Activated CD4-positive, alpha-beta memory T cell treated with anti-CD3 and anti-CD28 coated beads, Interleukin-2, amount 10 ng/mL, durations not matched to agents 7 days and 5 days (primary cell): Measurements from ENCODE around the gene UNC93A. TPM values are rescaled to one million over a fixed set of nuclear protein-coding genes. Genes with fewer than 3 reads are reported as not detected.
A peak's percentile ranks its signal among the peaks of the same experiment; 100 is the strongest.
"Not testable (repeated sequence)": the region's sequence is repeated elsewhere in the genome, so short reads cannot be mapped to it uniquely, and the experiment has no call there.

ENCODE experiments used
- CTCF ChIA-PET: fragments of 350-600 bp; sonication (Branson Sonifier 250); formaldehyde crosslinking; loops from one replicate; lab custom pipeline; 2021; ENCODE audit warnings: antibody characterized with exemption, inconsistent platforms; lab: Charles Lee
- POLR2A ChIA-PET: fragments of 350-600 bp; sonication (Branson Sonifier 250); formaldehyde crosslinking; loops from one replicate; lab custom pipeline; 2021; ENCODE audit warnings: antibody characterized with exemption; lab: Charles Lee
- DNase-seq: peaks from one replicate; pipeline ENCODE4 v3.0.0-alpha.2; 2020
- H3K27ac Mint-ChIP-seq: one replicate; pipeline ENCODE4 v1.8.0; 2021; ENCODE audit warnings: mild to moderate bottlenecking, mixed read lengths
- H3K27me3 Mint-ChIP-seq: one replicate; pipeline ENCODE4 v1.8.0; 2021; ENCODE audit warnings: mixed read lengths
- H3K36me3 Mint-ChIP-seq: one replicate; pipeline ENCODE4 v1.8.0; 2021; ENCODE audit warnings: low read depth, mixed read lengths
- H3K4me1 Mint-ChIP-seq: one replicate; pipeline ENCODE4 v1.8.0; 2021; ENCODE audit warnings: mixed read lengths
- H3K4me3 Mint-ChIP-seq: one replicate; pipeline ENCODE4 v1.8.0; 2021; ENCODE audit warnings: mild to moderate bottlenecking, mixed read lengths
- H3K9me3 Mint-ChIP-seq: one replicate; pipeline ENCODE4 v1.8.0; 2021; ENCODE audit warnings: mixed read lengths
- total RNA-seq, 2 experiments: library from RNA; stranded (reverse); gene quantifications; one replicate each; pipeline ENCODE4 v1.2.3, GENCODE V29; 2021

The UNC93A gene
- total RNA-seq, 2 experiments from 2014 or later, result not detected

DNA sequence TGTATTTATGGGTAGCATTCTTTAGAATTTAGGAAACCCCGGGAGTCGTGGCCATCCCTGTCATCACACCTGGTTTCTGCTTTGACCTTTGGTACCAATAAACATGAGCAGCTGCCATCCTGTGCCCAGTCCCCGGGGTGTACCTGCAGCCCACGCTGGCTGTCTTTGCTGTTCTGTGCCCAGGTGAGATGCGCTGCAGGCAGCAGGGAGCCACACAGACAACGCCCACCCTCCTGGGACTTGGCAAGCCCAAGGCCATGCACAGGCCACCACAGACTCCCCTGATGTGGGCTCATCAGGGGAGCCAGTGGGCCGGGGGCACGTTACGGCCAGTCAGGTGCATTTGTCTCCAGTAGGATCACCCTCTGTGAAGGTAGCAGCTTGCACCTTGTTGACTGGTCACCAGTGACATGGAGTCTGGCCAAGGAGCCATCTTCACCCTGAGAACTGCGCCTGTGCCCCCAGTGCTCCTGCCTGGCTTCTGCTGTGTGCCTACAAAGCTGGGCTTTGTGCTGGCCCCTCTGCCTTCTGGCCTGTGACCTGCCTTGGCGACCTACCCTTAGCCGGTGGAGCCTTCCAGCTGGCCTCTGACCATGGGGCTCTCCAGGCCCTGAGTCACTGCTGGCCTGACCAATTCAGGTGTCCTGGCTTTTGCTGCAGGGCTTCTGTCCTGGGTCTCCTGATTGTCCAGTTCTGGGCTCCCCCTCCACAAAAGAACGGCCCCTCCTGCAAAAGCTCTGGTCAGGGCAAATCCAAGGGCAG lies 14.2 kb upstream of the UNC93A start:
- ChIA-PET POLR2A (no interaction called here), CTCF (no interaction called here)
- Mint-ChIP-seq H3K4me1 (no peaks in the 10 kb centered on the region), H3K9me3 (no peaks in the 10 kb centered on the region), H3K4me3 (no peak overlapping the region), H3K27me3 (peaks cover 20% of the 10 kb centered on the region), H3K27ac (no peak overlapping the region), H3K36me3 (no peaks in the 10 kb centered on the region)
- DNase-seq, result no peak

DNA sequence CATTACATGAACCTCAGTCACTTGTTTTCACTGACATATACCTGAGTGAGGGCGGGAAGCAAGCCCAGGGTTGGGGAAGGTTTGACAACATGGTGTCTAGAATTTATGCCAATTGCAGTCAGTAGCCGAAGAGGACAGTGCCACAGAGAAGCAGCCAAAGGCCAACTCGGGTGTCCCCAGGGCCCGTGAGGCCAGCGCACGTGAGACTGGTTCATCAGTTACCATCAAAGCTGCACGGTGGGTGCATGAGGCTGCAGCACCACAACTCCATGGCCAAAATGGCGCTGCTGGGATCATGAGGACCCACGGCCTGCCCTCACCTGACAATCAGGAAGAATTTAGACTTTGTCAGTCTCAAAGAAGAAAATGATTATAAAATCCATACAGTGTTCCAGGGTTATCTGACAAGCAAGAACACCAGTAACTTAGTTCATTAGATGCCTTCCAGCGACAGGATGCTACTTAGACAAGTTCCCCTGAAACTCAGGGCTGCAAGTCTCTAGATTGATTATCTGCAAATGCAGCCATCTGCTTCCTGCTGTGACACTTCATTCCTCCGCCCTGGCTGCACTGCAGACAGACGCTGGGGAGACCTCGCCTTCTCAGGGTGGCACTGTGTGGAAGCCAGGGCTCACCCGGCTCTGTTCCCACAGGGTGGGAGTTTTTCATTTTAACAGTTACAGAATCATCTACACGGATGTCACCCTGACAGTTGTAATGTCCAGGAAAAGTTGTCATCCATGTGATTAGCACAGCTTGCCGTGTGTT lies 12.8 kb upstream of the UNC93A start:
- peaks cover 24% of the 10 kb centered on the region for H3K27me3 Mint-ChIP-seq
- H3K4me3 Mint-ChIP-seq, H3K9me3 Mint-ChIP-seq, H3K4me1 Mint-ChIP-seq, POLR2A ChIA-PET, H3K27ac Mint-ChIP-seq, DNase-seq, H3K36me3 Mint-ChIP-seq, CTCF ChIA-PET: not testable (repeated sequence)

DNA sequence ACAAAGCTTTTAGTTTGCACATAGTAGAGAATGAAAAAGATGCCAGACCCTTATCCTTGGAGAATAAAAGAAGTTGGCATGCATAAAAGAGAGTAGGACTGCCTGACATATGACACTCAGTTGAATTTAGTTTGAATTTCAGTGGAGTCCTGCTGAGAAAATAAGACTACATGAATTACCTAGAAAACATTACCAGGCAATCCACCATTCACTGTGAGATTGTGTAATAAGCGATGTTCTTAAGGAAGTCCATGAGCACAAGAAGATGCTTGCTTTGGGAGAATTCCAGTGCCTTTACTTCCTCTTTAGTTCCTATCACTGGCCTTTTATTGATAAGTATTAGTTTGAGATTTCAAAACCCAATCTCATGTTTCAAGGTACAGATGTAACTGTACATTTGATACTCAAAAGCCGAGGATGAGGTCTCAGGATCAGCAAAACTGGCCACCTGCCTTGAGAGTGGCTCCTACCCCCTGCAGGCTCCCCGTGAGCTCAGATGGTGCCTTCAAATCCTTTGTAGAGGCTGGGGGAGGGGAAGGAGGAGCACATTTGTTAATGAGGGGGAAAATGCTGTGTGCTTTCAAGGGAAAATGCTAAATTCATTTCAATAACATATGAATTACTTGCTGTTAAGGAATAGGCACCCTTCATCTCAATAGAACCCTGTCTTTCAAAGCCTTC lies 11.2 kb upstream of the UNC93A start:
- DNase-seq, result no peak
- no peaks in the 10 kb centered on the region for H3K4me1 Mint-ChIP-seq
- no peak overlapping the region for H3K4me3 Mint-ChIP-seq
- H3K27ac Mint-ChIP-seq, result no peak overlapping the region
- POLR2A ChIA-PET, result no interaction called here
- no peaks in the 10 kb centered on the region for H3K36me3 Mint-ChIP-seq
- no peaks in the 10 kb centered on the region for H3K9me3 Mint-ChIP-seq
- peaks cover 19% of the 10 kb centered on the region for H3K27me3 Mint-ChIP-seq
- CTCF ChIA-PET, result no interaction called here

DNA sequence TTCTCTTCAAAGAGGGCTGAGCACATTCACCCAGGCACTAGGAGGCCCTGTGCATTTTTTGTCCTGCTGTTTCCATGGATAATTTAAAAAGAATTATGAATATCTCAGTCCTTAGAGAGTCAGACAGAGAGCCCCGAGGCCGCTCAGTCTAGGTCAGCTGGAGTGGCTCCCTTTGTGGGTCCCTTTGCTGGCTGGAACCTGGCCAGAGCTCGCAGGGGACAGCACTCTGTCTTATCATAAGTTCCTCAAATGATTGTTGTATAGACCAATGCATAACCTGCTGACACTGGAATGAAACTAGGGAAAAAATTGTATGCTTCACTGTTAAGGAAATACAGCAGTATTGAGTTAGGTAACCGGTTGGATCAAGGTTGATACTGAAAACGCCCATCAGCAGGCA lies 10.6 kb upstream of the UNC93A start:
- DNase-seq, H3K9me3 Mint-ChIP-seq, H3K27ac Mint-ChIP-seq, H3K4me3 Mint-ChIP-seq, CTCF ChIA-PET, H3K4me1 Mint-ChIP-seq, H3K36me3 Mint-ChIP-seq, POLR2A ChIA-PET: not testable (repeated sequence)
- H3K27me3 Mint-ChIP-seq, result peaks cover 19% of the 10 kb centered on the region

DNA sequence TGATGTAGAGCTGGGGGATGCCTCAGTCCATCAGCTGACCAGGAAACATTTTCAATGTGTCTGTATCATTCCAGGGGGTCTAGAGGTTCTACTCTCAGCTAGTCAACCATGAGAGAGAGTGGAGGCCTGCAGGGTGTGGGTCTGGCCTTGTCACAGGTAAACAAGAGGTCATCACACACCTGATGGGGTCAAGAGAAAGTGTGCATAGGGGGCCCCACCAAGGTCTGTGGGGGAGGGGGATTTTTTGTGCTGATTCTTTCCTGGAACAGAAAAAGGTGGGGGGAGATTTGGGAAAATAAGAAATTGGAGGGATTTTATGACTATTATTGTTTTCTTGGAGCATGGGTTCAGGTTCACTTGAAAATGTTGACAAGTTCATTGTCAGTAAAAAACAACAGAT lies 8.9 kb upstream of the UNC93A start:
- Mint-ChIP-seq H3K9me3 (no peaks in the 10 kb centered on the region), H3K4me3 (no peak overlapping the region), H3K4me1 (no peaks in the 10 kb centered on the region), H3K27me3 (peaks cover 14% of the 10 kb centered on the region), H3K27ac (no peak overlapping the region), H3K36me3 (no peaks in the 10 kb centered on the region)
- ChIA-PET CTCF (interaction anchor here (1.6 kb wide), 1 partner anchor 9 kb away, joined by 4 read pairs; the partner anchor contains the start of gene UNC93A), POLR2A (no interaction called here)
- no peak for DNase-seq

DNA sequence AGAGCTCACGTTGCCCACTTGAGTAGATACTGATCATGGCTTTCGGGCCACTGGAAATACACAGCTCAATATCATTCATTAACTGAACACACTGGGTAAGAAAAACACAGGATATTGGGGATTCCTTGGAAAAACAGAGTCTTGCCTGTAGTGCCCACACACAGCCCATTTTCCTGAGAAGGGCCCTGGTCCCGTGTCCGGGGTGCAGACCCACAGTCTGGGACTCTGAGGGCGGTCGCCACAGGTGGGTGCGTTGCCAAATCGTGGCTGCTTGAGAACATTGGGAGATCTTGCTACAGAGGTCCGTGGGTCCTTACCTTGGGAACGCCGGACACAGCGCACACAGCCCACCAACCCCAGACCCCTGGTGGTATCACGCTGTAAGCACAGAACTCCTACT lies 6.5 kb upstream of the UNC93A start:
- H3K9me3 Mint-ChIP-seq, H3K27me3 Mint-ChIP-seq, CTCF ChIA-PET, H3K4me1 Mint-ChIP-seq, H3K27ac Mint-ChIP-seq, H3K4me3 Mint-ChIP-seq, DNase-seq, POLR2A ChIA-PET, H3K36me3 Mint-ChIP-seq: not testable (repeated sequence)

DNA sequence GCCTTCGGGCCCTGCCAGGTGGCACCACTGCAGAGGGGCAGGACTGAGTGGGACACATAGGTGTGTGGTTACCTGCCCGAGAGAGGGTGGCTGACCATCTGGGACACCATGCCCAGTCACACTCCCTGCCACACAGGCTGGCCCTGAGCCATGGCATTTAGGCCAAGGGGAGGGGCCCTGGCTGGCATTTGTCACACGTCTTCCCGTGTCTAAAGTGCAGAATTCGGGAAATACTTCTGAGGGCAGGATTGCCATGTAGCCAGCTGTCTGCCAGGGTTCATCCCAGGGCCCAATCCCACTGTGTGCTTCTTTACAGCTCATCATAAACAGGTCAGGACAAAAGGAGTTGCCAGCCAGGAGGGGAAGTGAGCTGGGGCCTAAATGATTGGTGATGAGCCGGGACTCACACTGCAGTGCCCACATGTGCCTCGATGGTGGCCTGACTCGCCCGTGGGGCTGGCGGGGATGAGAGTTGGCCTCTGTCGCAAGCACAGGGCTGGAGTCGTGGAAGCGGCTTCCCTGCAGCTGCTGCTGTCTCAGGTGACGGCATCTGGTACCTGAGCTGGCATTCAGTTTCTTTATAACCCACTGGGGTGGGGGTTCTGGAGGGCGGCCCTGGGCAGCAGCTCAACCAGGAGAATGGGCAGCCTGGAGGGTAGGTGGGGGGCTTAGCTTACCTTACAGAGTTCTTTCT lies 5.9 kb upstream of the UNC93A start:
- Mint-ChIP-seq H3K9me3 (no peaks in the 10 kb centered on the region), H3K27ac (no peak overlapping the region), H3K36me3 (no peaks in the 10 kb centered on the region), H3K27me3 (peaks cover 4% of the 10 kb centered on the region), H3K4me3 (no peak overlapping the region), H3K4me1 (no peaks in the 10 kb centered on the region)
- ChIA-PET POLR2A (no interaction called here), CTCF (no interaction called here)
- no peak for DNase-seq

DNA sequence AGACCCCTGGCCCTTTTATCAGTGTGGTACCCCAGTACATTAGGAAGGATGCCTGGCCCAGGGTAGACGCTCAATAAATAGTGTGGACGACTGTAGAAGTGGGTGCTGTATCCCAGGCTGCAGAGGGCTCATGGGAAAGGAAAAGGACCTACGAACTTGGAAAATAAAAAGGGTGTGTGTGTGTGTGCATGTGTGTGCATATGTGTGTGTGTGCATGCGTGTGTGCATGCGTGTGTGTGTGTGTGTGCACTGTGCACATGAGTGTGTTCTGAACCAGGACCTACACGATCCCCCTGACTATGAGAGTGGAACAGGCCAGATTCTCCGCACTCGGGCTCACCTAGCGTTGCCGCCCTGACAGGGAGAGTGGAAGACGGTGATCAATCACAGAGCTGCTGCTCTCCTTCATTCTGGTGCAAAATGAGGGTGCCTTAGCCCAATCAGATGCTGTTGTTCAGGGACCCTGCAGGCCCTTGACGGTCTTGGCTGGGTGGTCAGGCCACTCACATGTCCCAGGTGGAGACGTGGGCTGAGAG lies 3.5 kb upstream of the UNC93A start:
- H3K27ac Mint-ChIP-seq, result no peak overlapping the region
- ChIA-PET POLR2A (no interaction called here), CTCF (no interaction called here)
- no peak overlapping the region for H3K4me3 Mint-ChIP-seq
- H3K27me3 Mint-ChIP-seq, result peaks cover 7% of the 10 kb centered on the region
- H3K9me3 Mint-ChIP-seq, result no peaks in the 10 kb centered on the region
- H3K4me1 Mint-ChIP-seq, result no peaks in the 10 kb centered on the region
- no peak for DNase-seq
- H3K36me3 Mint-ChIP-seq, result no peaks in the 10 kb centered on the region

DNA sequence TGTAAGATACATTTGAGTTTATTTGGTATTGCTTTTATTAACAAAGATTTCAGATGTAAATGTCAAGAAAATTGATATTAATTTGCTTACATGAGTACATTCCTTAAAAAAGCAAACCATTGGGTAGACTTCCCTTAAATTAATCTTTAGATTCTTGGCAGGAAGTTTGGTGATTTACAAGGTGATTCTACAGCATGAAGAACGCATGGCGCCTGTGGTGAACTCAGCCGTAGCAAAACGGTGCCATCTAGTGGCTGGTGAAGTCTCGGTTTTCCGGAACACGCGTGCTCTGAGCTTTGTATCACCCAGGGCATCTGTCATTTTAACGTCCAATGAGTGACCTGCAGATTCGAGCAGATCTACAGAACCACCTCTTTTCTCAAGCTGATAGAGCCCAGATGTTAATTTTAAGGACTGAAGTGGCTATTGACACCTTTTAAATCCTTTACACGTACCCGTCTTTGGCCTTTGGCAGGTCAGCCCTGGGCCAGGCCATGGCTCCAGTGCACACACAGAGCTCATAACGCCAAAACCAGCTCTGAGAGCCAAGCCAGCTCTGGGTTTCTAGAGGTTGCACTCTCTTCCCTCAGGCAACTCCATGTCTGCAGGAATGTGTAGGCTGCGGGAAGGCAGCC lies 2.4 kb upstream of the UNC93A start:
- H3K4me3 Mint-ChIP-seq, H3K4me1 Mint-ChIP-seq, H3K36me3 Mint-ChIP-seq, H3K27me3 Mint-ChIP-seq, H3K9me3 Mint-ChIP-seq, H3K27ac Mint-ChIP-seq, POLR2A ChIA-PET: not testable (repeated sequence)
- CTCF ChIA-PET, result interaction anchor here (1.2 kb wide), 1 partner anchor 72 kb away, joined by 3 read pairs; no protein-coding TSS in a partner anchor
- DNase-seq, result peak; percentile 29

DNA sequence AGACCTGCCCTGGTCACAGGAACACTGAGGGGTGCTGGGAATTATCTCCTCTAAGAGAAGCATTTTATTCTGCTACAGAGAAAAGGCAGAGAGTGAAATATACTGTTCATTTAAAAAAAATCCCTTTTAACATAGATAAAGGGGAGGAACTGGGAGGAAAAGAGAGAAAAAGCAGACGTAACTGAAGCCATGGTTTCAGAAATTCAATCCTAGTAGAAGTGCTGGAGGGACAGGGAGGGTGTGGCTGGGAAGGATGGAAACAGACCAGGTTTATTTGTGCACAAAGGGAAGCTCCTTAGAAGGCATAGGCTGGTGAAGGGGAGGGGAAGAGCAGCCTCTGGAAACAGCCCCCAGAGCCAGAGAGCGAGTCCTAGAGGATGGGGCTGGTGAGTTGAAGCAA lies 1.8 kb upstream of the UNC93A start:
- H3K4me1 Mint-ChIP-seq, H3K36me3 Mint-ChIP-seq, DNase-seq, H3K27ac Mint-ChIP-seq, POLR2A ChIA-PET, H3K4me3 Mint-ChIP-seq, H3K9me3 Mint-ChIP-seq, H3K27me3 Mint-ChIP-seq: not testable (repeated sequence)
- CTCF ChIA-PET, result interaction anchor here (1.2 to 2.4 kb wide), 3 partner anchors 62 to 515 kb away, joined by 3 to 15 read pairs (median 6); no protein-coding TSS in a partner anchor

DNA sequence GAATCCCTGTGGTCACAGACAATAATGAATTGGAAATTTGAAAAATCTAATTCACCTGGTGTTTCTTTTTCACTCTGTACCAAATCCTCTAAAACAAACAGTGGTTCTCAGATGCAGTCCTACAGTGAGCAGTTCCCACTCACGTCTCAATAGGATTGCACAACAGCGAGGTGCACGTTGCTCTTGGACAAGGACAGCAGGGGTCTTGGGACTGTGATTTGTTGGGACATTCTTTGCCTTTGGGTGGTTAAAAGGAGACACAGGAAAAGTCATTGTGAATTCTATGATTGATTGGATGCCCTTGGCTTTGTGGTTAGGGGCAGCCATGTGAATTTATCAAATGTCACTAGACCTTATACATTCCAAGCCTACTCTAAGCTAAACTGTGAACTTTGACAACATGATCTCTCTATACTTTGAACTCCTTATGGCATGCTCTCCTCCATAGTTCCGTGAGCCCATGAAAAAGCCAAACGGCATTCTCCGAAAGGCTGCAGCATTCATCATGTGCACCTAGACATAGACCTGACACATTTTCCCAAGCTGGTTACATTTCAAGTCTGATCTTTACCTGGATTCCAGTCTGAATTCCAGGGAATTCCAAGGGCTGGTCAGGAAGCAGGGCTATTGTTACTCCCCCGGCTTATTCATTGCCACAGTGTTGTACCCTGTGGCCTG lies 647 bp downstream of the UNC93A start:
- Mint-ChIP-seq H3K9me3 (no peaks in the 10 kb centered on the region), H3K36me3 (no peaks in the 10 kb centered on the region), H3K27ac (no peak overlapping the region), H3K4me1 (no peaks in the 10 kb centered on the region), H3K4me3 (no peak overlapping the region), H3K27me3 (peaks cover 5% of the 10 kb centered on the region)
- no peak for DNase-seq
- ChIA-PET CTCF (interaction anchor here (1.0 to 2.4 kb wide), 2 partner anchors 60 to 521 kb away, joined by 3 to 15 read pairs; no protein-coding TSS in a partner anchor), POLR2A (no interaction called here)
